Activated T-cell treated with anti-CD3 and anti-CD28 coated beads for 48 hours (primary cell): ENCODE data around the gene OR2F1.
"Not testable (repeated sequence)": the region's sequence is repeated elsewhere in the genome, so short reads cannot be mapped to it uniquely, and the experiment has no call there.

Experiments
- DNase-seq: peaks from one replicate; pipeline ENCODE4 v3.0.0-alpha.2; 2020; ENCODE audit warnings: low read depth

The OR2F1 gene

GRCh38 chr7:144009361-144009760, 54.7 kb downstream of the OR2F1 start:
- no peak for DNase-seq

DNA sequence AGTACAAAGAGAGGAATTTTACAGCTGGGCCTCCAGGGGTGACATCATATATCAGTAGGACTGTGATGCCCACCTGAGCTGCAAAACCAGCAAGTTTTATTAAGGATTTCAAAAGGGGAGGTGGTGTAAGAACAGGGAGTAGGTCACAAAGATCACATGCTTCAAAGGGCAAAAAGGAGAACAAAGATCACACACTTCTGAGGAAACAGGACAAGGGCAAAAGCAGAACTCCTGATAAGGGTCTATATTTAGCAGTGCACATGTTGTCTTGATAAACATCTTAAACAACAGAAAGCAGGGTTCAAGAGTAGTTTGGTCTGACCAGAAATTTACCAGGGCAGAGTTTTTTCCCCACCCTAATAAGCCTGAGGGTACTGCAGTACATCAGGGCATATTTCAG, 55.4 kb downstream of the OR2F1 start:
- not testable (repeated sequence) for DNase-seq

DNA sequence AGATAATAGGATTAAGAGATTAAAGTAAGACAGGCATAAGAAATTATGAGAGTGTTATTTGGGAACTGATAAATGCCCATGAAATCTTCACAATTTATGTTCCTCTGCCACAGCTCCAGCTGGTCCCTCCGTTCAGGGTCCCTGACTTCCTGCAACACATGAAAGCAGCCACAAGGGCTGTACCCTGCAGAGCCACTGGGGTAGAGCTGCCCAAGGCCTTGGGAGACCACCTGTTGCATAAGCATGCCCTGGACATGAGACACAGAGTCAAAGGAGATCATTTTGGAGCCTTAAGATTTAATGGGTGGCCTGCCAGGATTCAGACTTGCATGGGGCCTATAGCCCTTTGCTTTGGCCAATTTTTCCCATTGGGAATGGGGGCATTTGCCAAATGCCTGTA, 56.2 kb downstream of the OR2F1 start:
- DNase-seq = not testable (repeated sequence)

GRCh38 chr7:144011458-144012230, 57.0 kb downstream of the OR2F1 start:
- DNase-seq = no peak
